Small intestine (tissue), 7 donors: ENCODE data around the gene ERFE. TPM values are rescaled to one million over a fixed set of nuclear protein-coding genes. Genes with fewer than 3 reads are reported as not detected.
A peak's percentile ranks its signal among the peaks of the same experiment; 100 is the strongest.

Experiments
- DNase-seq, 2 donors: peaks; one replicate each; pipeline versions ENCODE4 v3.0.0 to v3.0.0-alpha.2; 2013
- FAIRE-seq: peaks from 2 replicates; lab custom pipeline; 2012; peaks lifted over from hg19 to GRCh38; lab: Jason Lieb, UNC
- H3K27ac ChIP-seq, 3 donors: one replicate each; pipeline ENCODE4 v1.5.1; 2013; ENCODE audit warnings: low read length in 2 of 3, mild to moderate bottlenecking in 2 of 3, control low read depth in 1 of 3, inconsistent platforms in 1 of 3, low read depth in 1 of 3, moderate library complexity in 1 of 3
- H3K27me3 ChIP-seq, 3 donors: one replicate each; pipeline ENCODE4 v1.6.1; 2013; ENCODE audit warnings: low read length in 3 of 3, inconsistent platforms in 1 of 3; ENCODE audit not compliant: control insufficient read depth in 3 of 3, insufficient read depth in 3 of 3
- H3K36me3 ChIP-seq, 3 donors: one replicate each; pipeline ENCODE4 v1.6.1; 2013; ENCODE audit warnings: low read length in 3 of 3, inconsistent platforms in 1 of 3, low read depth in 1 of 3, mild to moderate bottlenecking in 1 of 3, moderate library complexity in 1 of 3; ENCODE audit not compliant: control insufficient read depth in 3 of 3, insufficient read depth in 2 of 3
- H3K4me1 ChIP-seq, 3 donors: one replicate each; pipeline ENCODE4 v1.6.1; 2013; ENCODE audit warnings: low read length in 2 of 3, inconsistent platforms in 1 of 3, low read depth in 1 of 3, mild to moderate bottlenecking in 1 of 3, moderate library complexity in 1 of 3; ENCODE audit not compliant: control insufficient read depth in 3 of 3, insufficient read depth in 2 of 3
- H3K4me3 ChIP-seq, 3 donors: one replicate each; pipeline ENCODE4 v1.5.1; 2013; ENCODE audit warnings: low read length in 3 of 3, control low read depth in 1 of 3, inconsistent platforms in 1 of 3, low read depth in 1 of 3, mild to moderate bottlenecking in 1 of 3, moderate library complexity in 1 of 3
- H3K9me3 ChIP-seq, 2 donors: one replicate each; pipeline ENCODE4 v1.6.1; 2013; ENCODE audit warnings: low read depth in 1 of 2, low read length in 1 of 2; ENCODE audit not compliant: control insufficient read depth in 2 of 2, insufficient read depth in 1 of 2
- WGBS, 3 donors: extraction: QIAGEN DNeasy Blood & Tissue Kit; methylation state at CpG; one replicate each; pipeline ENCODE4 v1.1.7; 2013; 5-methylcytosine and 5-hydroxymethylcytosine counted together
- polyA plus RNA-seq, 4 donors: library from polyadenylated mRNA; stranded (reverse) in 3 of 4; unstranded in 1 of 4; fragments of 200-250 nt in 3 of 4; fragments of 120-200 nt in 1 of 4; gene quantifications; one replicate each; pipeline versions ENCODE4 v1.2.1 to v1.2.3, GENCODE V29; 2013
- donor health status: healthy with polysubstance abuse.
- donor health status: control.
- donor health status: control.
- donor health status: Bipolar disorder and iron deficiency.
- donor health status: healthy.

Gene ERFE
- polyA plus RNA-seq, 4 donors: 0.92 to 1.8 TPM; not detected in 2

DNA sequence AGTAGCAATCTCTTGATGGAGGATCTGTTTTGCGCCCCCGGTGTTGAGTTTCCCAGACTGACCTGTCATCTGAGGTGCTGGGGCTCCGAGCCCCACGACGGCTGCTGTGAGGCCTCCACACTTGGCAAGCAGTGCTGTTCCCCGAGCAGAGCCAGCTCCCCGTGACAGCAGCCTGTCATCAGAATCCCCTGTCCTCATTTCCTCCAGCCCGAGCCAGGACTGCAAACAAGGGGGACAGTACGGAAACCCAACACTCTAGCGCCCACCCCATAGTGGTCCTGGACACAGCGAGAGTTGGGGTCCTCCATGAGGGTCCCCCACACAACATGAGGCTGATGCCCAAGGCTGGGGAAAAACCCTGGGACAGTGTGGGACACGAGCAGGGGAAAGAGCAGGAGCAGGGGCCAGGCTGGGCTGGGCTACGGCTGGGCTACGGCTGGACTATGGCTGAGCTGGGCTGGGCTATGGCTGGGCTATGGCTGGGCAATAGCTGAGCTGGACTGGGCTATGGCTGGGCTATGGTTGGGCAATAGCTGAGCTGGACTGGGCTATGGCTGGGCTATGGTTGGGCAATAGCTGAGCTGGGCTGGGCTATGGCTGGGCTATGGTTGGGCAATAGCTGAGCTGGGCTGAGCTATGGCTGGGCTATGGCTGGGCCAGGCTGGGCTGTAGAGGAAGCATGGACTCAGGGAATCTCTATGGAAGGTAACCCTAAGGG is 21.8 kb upstream of the ERFE start:
- Histone ChIP-seq H3K36me3 (peaks cover 0 to 2% (median 0%) of the 10 kb centered on the region in 3 donors), H3K4me1 (peaks cover 0 to 12% (median 0%) of the 10 kb centered on the region in 3 donors), H3K27ac (no peak overlapping the region), H3K4me3 (no peak overlapping the region), H3K27me3 (no peaks in the 10 kb centered on the region), H3K9me3 (no peaks in the 10 kb centered on the region)
- no peak for FAIRE-seq
- WGBS, 3 donors: 68 to 78% (median 71%) methylated on average over 14 of the region's 14 CpGs
- DNase-seq: peak in 1 of 2 donors; percentile 46

DNA sequence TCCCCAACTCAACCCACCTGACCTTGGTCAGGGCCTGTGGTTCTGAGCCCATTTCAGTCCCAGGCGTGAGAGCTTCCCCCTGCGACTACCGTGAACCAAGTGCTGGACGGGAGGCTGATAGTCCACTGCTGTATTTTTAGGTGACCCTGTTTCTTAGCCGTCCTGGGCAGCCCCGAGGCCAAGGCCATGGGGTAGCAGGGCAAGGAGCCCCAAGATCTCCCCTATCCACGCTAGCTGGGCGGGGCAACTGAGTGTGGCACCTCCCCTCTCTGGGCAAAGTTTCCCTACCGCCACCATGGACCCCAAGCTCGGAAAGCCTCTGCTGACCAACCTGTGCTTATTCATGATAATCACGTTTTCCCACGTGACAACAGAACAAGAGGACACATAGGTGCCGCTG is 20.9 kb upstream of the ERFE start:
- FAIRE-seq (no peak), DNase-seq (no peak)
- H3K27ac ChIP-seq: no peak overlapping the region
- peaks cover 0 to 15% (median 2%) of the 10 kb centered on the region in 3 donors for H3K4me1 ChIP-seq
- no peaks in the 10 kb centered on the region for H3K9me3 ChIP-seq
- 87 to 91% (median 88%) methylated on average over 13 of the region's 13 CpGs for WGBS, 3 donors
- no peaks in the 10 kb centered on the region for H3K27me3 ChIP-seq
- H3K4me3 ChIP-seq: no peak overlapping the region
- no peaks in the 10 kb centered on the region for H3K36me3 ChIP-seq

DNA sequence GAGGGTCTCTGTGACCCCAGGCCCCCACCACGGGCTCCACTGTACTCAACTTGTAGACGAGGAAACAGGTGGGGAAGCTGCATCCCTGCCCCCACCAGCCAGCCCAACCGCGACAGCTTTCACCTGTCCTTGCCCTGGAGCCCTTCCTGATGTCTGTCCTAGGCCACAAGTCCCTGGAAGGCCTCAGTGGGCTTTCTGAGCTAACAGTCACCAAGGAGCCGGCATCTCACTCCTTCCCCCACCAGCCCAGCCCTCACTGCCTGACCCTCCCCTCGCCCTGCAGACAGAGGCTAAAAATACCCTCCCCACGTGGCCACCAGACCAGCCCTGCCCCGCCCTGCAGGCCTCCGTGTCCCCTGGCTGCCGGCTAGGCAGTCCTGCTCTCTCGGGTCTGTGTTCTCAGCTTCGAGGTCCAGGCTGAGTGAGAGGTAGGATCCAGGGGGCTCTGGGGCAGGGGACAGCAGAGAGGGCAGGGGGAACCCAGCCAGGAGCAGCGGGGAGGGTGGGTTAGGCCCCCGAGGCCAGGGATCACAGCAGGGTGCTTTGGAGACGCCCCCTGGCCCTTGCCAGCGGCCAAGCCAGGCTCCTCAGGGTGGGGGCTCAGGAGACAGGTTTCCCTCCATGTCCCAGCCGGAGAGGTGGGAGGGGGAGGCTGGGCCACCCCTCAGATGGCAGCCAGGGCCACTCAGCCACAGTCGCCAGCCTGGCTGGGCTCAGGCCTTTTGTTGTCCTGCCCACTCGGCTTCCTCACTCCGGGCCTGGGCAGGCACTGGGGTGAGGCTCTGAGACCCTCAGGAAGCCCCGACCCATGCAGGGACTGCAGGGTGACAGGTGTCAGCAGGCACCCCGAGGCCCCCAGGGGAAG is 20.2 kb upstream of the ERFE start, which contains the start of gene KLHL30:
Gene KLHL30 (plus strand): TSS at position 338 of the 865 bp plus-strand sequence. CDS start 2,087 bp downstream, outside the sequence.
- peaks cover 0 to 15% (median 2%) of the 10 kb centered on the region in 3 donors for H3K4me1 ChIP-seq
- no peaks in the 10 kb centered on the region for H3K9me3 ChIP-seq
- H3K36me3 ChIP-seq: no peaks in the 10 kb centered on the region
- H3K27ac ChIP-seq: no peak within 1 kb of the TSS
- FAIRE-seq (no peak), DNase-seq (no peak)
- no peak within 1 kb of the TSS for H3K4me3 ChIP-seq
- H3K27me3 ChIP-seq: no peaks in the 10 kb centered on the region
- WGBS, 3 donors: 58 to 66% (median 65%) methylated on average over 17 to 22 of the region's 22 CpGs

DNA sequence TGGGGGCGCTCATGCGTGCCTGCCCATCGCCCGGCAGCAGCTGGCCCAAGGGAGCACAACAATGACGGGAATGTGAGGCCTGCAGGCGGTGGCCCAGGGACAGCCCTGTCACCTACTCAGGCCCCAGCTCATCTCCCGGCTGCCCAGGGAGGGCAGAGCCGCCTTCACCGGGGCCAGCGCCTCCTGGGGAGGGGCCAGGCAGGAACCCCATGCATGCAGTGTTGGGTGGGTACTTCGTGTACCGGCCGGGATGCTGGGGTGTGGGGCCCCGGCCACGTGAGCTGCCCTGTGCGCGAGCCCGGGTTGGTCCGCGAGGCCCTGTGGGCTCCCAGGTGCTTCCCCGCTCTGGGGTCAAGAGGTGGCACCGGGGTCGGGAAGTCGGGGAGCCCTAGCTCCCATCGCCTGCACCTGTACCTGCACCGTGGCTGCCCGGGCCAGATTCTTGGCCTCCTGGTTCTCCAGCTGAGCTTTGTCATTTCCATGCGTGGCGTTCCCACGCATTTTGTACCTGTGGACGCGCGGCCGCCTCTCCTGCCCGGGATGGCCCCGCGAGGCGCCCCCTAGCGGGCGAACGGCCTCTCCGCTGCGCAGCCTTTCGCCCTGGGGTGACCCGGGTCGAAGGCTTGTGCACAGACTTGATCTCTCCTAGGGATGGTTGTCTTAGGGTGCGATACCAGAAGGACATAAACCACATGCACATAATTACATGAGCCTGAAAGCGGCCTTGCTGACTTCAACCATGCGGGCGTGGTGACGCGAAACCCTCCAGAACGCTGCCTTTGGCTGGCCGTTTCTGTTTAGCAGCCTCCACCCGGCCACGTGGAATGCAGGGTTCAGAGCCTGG is 19.4 kb upstream of the ERFE start:
- H3K4me1 ChIP-seq: peaks cover 0 to 15% (median 2%) of the 10 kb centered on the region in 3 donors
- FAIRE-seq (no peak), DNase-seq (peak in 1 of 2 donors; percentile 25)
- H3K27me3 ChIP-seq: no peaks in the 10 kb centered on the region
- whole genome bisulfite sequencing, 3 donors: 52 to 64% (median 55%) methylated on average over 46 to 56 of the region's 56 CpGs
- H3K27ac ChIP-seq: no peak overlapping the region
- H3K9me3 ChIP-seq: no peaks in the 10 kb centered on the region
- no peak overlapping the region for H3K4me3 ChIP-seq
- no peaks in the 10 kb centered on the region for H3K36me3 ChIP-seq

DNA sequence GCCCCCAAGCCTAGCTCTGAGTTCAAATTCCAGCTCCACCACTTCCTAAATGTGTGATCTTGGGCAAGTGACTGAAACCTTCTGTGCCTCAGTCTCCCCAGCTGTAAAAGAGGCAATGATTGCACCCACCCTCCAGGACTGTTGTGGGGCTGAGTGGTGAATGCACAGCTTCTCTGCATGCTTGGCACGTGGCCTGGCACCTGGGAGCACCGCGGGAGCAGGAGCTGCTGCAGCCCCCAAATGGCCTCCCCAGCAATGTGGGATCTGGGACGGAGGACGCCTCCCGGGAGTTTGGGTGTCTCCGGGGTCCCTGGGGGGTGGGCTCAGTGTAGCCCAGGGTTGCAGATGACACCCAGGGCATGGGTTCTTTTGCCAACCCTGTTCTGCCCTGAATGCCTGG is 18.7 kb upstream of the ERFE start:
- Histone ChIP-seq H3K36me3 (no peaks in the 10 kb centered on the region), H3K9me3 (no peaks in the 10 kb centered on the region), H3K4me3 (no peak overlapping the region), H3K27me3 (no peaks in the 10 kb centered on the region), H3K27ac (no peak overlapping the region), H3K4me1 (peaks cover 0 to 15% (median 2%) of the 10 kb centered on the region in 3 donors)
- no peak for FAIRE-seq
- 84 to 89% (median 86%) methylated on average over 7 of the region's 7 CpGs for WGBS, 3 donors
- DNase-seq: no peak

DNA sequence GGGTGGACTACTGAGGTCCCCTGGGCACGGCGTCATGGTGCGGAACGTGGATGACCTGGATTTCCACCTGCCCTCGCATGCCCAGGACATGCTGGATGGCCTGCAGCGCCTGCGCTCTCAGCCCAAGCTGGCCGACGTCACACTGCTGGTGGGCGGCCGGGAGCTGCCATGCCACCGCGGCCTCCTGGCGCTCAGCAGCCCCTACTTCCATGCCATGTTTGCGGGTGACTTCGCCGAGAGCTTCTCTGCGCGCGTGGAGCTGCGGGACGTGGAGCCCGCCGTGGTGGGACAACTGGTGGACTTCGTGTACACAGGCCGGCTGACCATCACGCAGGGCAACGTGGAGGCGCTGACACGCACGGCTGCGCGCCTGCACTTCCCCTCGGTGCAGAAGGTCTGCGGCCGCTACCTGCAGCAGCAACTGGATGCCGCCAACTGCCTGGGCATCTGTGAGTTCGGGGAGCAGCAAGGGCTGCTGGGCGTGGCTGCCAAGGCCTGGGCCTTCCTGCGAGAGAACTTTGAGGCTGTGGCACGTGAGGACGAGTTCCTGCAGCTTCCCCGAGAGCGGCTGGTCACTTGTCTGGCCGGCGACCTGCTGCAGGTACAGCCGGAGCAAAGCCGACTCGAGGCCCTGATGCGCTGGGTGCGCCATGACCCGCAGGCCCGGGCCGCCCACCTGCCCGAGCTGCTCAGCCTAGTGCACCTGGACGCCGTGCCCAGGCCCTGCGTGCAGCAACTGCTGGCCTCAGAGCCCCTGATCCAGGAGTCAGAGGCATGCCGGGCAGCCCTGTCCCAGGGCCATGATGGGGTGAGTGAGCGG is 17.8 kb upstream of the ERFE start:
- no peaks in the 10 kb centered on the region for H3K27me3 ChIP-seq
- H3K4me3 ChIP-seq: no peak overlapping the region
- WGBS, 3 donors: 86 to 93% (median 92%) methylated on average over 56 to 60 of the region's 60 CpGs
- H3K4me1 ChIP-seq: peaks cover 0 to 15% (median 2%) of the 10 kb centered on the region in 3 donors
- no peaks in the 10 kb centered on the region for H3K36me3 ChIP-seq
- no peak overlapping the region for H3K27ac ChIP-seq
- H3K9me3 ChIP-seq: no peaks in the 10 kb centered on the region
- no peak for FAIRE-seq
- DNase-seq: no peak

DNA sequence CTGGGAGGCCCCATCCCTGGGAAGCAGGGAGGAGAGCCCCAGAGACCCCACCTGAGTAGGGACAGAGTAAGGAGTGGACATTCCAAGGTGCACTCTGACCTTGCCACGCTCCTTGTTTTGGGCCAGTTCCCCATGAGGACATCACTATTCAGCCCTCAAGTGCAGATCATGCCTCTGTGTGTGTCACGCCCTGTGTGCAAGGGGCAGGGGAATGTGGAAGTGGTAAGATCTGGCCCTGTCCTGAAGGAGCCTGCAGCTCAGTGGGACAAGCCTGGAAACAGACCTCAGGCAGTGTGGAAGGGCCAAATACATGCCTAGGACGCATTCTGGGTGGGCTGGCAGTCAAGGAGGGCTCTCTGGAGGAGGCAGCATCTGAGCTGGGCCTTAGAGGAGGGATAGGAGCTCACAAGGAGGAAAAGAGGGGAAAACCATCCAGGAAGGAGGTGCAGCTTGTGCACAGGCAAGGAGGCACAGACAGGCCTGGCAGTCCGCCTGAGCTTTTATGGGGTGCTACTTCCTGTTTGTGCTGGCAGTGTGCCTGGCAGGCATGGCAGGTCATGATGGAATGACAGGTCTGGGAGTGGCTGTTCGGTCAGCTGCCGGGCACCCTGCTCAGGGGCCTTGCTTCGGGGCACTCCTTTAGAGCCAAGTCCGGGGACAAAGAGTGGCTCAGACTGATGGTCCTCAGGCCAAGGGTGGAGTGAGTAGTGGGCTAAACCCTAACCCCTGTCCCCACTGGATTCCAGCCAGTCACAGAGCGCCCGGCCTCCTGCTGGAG is 17.0 kb upstream of the ERFE start:
- FAIRE-seq (no peak), DNase-seq (peak; percentile 85 to 97)
- H3K9me3 ChIP-seq: no peaks in the 10 kb centered on the region
- no peaks in the 10 kb centered on the region for H3K27me3 ChIP-seq
- H3K36me3 ChIP-seq: no peaks in the 10 kb centered on the region
- H3K4me1 ChIP-seq: peaks cover 0 to 15% (median 2%) of the 10 kb centered on the region in 3 donors
- peak overlapping the region in 2 of 3 donors; percentile 9 to 16 for H3K27ac ChIP-seq
- no peak overlapping the region for H3K4me3 ChIP-seq
- WGBS, 3 donors: 30 to 51% (median 33%) methylated on average over 10 of the region's 10 CpGs
